ENCODE results near the gene CENPP.

DNA sequence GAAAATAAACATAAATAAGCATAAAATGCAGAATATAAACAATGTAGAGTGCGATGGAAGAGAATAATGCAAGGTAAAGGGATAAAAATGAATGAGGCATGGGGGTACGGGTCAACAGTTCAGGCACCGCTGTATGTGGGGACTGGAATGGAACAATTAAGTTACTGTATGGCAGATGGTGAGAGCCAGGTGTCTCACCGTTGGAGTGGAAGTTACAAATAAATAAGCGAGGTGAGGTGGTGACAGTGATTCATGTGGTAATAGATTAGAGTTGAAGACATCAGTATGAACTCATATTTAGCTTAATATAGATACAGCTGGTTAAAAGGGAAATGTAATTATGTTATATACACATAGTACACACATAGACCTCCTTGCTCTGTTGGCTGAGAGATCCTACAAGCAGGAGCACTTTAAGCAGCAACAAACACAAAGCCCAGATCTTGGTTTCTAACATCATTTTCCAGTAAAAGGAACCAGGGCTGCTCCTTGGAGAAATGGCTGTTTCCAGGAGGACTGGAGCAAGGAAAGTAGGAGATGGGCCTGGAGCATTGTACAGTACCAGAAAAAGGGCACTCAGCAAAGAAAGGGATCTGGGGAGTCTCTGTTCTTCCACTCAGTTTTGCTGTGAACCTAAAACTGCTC is 100.9 kb downstream of the CENPP start:
- TF ChIP-seq, protein P1, sequence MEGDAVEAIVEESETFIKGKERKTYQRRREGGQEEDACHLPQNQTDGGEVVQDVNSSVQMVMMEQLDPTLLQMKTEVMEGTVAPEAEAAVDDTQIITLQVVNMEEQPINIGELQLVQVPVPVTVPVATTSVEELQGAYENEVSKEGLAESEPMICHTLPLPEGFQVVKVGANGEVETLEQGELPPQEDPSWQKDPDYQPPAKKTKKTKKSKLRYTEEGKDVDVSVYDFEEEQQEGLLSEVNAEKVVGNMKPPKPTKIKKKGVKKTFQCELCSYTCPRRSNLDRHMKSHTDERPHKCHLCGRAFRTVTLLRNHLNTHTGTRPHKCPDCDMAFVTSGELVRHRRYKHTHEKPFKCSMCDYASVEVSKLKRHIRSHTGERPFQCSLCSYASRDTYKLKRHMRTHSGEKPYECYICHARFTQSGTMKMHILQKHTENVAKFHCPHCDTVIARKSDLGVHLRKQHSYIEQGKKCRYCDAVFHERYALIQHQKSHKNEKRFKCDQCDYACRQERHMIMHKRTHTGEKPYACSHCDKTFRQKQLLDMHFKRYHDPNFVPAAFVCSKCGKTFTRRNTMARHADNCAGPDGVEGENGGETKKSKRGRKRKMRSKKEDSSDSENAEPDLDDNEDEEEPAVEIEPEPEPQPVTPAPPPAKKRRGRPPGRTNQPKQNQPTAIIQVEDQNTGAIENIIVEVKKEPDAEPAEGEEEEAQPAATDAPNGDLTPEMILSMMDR (IDR thresholded peaks at IDR 0.05) = no peak
- no peak for TF ChIP-seq POLR2AphosphoS5 (IDR thresholded peaks at IDR 0.05; ENCODE audit: insufficient read depth in 1 of 2, low read depth in 1 of 2)
- TF ChIP-seq POLR2A (IDR thresholded peaks at IDR 0.05) = no peak

All from vagina (tissue), 2 donors.